Measurements from ENCODE around the gene HLA-DMA. TPM values are rescaled to one million over a fixed set of nuclear protein-coding genes. Genes with fewer than 3 reads are reported as not detected.
A peak's percentile ranks its signal among the peaks of the same experiment; 100 is the strongest.

HLA-DMA gene
- total and polyA plus RNA-seq, 9 of the 15 experiments (the other 6 are each of a cell fraction or from before 2014, with no cell fraction given), result 0.13 to 0.83 (median 0.51) TPM

DNA sequence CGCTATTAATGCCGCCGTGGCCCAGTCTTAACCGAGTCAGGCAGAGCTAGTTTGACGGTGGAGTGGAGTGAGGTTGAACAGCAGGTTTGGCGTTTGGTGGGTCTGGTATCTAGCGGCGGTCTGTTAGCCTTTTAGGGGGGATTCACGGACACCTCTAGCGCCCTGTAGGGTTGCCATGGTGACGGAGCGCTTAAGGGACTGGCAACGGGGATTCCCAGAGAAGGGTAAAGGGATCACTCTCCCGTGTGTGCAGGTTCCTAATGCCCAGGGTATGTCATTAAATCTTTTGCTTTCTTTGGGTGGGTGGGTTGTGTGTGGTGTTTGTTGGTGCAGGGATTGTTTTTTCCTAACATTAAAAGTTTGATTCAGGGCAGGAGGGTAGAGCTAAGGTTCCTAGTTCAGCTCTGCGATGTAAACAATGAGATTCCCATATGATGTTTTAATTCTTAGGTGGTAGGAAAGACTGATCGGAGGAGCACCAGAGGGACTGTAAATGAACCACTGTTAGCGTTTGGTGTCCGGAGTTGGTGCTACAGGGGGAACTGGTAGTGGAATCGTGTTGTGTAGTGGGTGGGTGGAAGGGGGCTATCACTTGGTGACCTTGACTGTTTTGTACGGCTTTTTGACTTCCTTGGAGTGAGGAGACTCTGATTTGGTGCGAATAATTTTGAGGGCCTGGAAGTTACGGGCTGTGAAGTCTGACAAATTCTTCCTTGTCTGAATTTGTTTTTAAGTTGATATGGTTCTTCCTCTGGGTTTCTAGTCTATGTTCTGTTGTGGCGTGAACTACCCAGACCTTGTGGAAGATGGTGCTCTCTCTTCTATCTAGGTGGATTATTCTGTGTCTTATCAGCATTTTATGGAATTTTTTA, 20.5 kb upstream of the HLA-DMA start:
- Histone ChIP-seq H3K27me3 (ENCODE audit: control insufficient read depth in 2 of 2, insufficient read depth in 2 of 2, low read length in 2 of 2) (no peaks in the 10 kb centered on the region), H2AFZ (ENCODE audit: low read depth, low read length) (no peak overlapping the region), H4K20me1 (replicated peaks; ENCODE audit: control insufficient read depth, insufficient read depth, low read length) (peaks cover 63% of the 10 kb centered on the region), H3K4me3 (peak overlapping the region; percentile 70), H3K36me3 (ENCODE audit: control insufficient read depth, insufficient read depth, low read length) (peaks cover 68% of the 10 kb centered on the region), H3K79me2 (ENCODE audit: control insufficient read depth, insufficient read depth, low read length) (peaks cover 93% of the 10 kb centered on the region), H3K27ac (ENCODE audit: extremely low read depth, low read depth, low read length) (peak overlapping the region; percentile 63), H3K9me3 (replicated peaks; ENCODE audit: control insufficient read depth, insufficient read depth, low read depth, low read length) (no peaks in the 10 kb centered on the region), H3K4me1 (replicated peaks in 1 of 2; ENCODE audit: control insufficient read depth in 2 of 2, insufficient read depth in 2 of 2, low read length in 2 of 2) (peaks cover 14% of the 10 kb centered on the region in 2 experiments; a peak in 4 of 5 replicates), H3K4me2 (ENCODE audit: insufficient read depth, low read length) (peak overlapping the region; percentile 92), H3K9me1 (ENCODE audit: control insufficient read depth, insufficient read depth, low read length) (peaks cover 22% of the 10 kb centered on the region), H3K9ac (ENCODE audit: insufficient read depth in 1 of 2, low read depth in 2 of 2, low read length in 2 of 2) (peak overlapping the region; percentile 75 to 98)
- ChIA-PET POLR2A (interaction anchor here (0.6 to 13.4 kb wide), 40 partner anchors 8 to 927 kb away, joined by 3 to 384 read pairs (median 5); partner anchors contain the start of genes HLA-DMA, HLA-DMB, PSMB9 and TAP1), CTCF (ENCODE audit: low intra/inter-chr PET ratio) (no interaction called here)
- under 1% methylated on average over 23 of the region's 23 CpGs for WGBS (ENCODE audit: insufficient coverage, low coverage, missing lambda C conversion rate)
- in situ Hi-C loops (cut with MboI) (loop anchor here (25.0 kb wide), 1 partner anchor 1436 kb away; the partner anchor contains the start of genes ATP6V1G2, DDX39B, MCCD1 and NFKBIL1), intact Hi-C loops (cut with micrococcal nuclease) (loop anchor here (5.0 kb wide), 1 partner anchor 776 kb away; no protein-coding TSS in a partner anchor)
- ATAC-seq (no peak), DNase-seq (ENCODE audit: extremely low read depth in 1 of 4, low spot score in 3 of 4) (peak in 3 of 4 experiments; percentile 49 to 65 (median 58)), FAIRE-seq (no peak)
- BruUV-seq (replicated peaks), result no TSS peak
- TF ChIP-seq ELF2 (CRISPR knock-in tag; IDR thresholded peaks at IDR 0.05), result 0 out of 2 replicates have a peak, but pooled peaks have one; percentile 33
- 0 out of 2 replicates have a peak, but pooled peaks have one; percentile 9 for TF ChIP-seq STAT5A (IDR thresholded peaks at IDR 0.05; ENCODE audit: borderline replicate concordance, low read length)
- peak; percentile 19; the same call in 1 of the 2 replicates for TF ChIP-seq ELF4 (CRISPR knock-in tag; IDR thresholded peaks at IDR 0.05)
- 0 out of 2 replicates have a peak, but pooled peaks have one; percentile 15 for TF ChIP-seq ZNF717 (CRISPR knock-in tag; IDR thresholded peaks at IDR 0.05)
- TF ChIP-seq, protein P1, sequence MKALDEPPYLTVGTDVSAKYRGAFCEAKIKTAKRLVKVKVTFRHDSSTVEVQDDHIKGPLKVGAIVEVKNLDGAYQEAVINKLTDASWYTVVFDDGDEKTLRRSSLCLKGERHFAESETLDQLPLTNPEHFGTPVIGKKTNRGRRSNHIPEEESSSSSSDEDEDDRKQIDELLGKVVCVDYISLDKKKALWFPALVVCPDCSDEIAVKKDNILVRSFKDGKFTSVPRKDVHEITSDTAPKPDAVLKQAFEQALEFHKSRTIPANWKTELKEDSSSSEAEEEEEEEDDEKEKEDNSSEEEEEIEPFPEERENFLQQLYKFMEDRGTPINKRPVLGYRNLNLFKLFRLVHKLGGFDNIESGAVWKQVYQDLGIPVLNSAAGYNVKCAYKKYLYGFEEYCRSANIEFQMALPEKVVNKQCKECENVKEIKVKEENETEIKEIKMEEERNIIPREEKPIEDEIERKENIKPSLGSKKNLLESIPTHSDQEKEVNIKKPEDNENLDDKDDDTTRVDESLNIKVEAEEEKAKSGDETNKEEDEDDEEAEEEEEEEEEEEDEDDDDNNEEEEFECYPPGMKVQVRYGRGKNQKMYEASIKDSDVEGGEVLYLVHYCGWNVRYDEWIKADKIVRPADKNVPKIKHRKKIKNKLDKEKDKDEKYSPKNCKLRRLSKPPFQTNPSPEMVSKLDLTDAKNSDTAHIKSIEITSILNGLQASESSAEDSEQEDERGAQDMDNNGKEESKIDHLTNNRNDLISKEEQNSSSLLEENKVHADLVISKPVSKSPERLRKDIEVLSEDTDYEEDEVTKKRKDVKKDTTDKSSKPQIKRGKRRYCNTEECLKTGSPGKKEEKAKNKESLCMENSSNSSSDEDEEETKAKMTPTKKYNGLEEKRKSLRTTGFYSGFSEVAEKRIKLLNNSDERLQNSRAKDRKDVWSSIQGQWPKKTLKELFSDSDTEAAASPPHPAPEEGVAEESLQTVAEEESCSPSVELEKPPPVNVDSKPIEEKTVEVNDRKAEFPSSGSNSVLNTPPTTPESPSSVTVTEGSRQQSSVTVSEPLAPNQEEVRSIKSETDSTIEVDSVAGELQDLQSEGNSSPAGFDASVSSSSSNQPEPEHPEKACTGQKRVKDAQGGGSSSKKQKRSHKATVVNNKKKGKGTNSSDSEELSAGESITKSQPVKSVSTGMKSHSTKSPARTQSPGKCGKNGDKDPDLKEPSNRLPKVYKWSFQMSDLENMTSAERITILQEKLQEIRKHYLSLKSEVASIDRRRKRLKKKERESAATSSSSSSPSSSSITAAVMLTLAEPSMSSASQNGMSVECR (CRISPR knock-in tag; IDR thresholded peaks at IDR 0.05), result peak; percentile 6; the same call in 1 of the 2 replicates
- TF ChIP-seq, protein P2, sequence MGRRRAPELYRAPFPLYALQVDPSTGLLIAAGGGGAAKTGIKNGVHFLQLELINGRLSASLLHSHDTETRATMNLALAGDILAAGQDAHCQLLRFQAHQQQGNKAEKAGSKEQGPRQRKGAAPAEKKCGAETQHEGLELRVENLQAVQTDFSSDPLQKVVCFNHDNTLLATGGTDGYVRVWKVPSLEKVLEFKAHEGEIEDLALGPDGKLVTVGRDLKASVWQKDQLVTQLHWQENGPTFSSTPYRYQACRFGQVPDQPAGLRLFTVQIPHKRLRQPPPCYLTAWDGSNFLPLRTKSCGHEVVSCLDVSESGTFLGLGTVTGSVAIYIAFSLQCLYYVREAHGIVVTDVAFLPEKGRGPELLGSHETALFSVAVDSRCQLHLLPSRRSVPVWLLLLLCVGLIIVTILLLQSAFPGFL (CRISPR knock-in tag; IDR thresholded peaks at IDR 0.05), result no peak
- TF ChIP-seq PHF20 (IDR thresholded peaks at IDR 0.05; ENCODE audit: partially characterized antibody), result peak; percentile 17
- TF ChIP-seq SFPQ (IDR thresholded peaks at IDR 0.05; ENCODE audit: low read depth, low read length), result peak; percentile 58; the same call in 1 of the 2 replicates
- peak; percentile 69; the same call in 1 of the 2 replicates for TF ChIP-seq HNRNPUL1 (IDR thresholded peaks at IDR 0.05; ENCODE audit: low read length)
- TF ChIP-seq JUN (IDR thresholded peaks at IDR 0.05; ENCODE audit: borderline replicate concordance, low read depth, low read length), result no peak
- 0 out of 2 replicates have a peak, but pooled peaks have one; percentile 26 for TF ChIP-seq JUN (CRISPR knock-in tag; IDR thresholded peaks at IDR 0.05; ENCODE audit: borderline replicate concordance)
- no peak for TF ChIP-seq NUFIP1 (IDR thresholded peaks at IDR 0.05; ENCODE audit: partially characterized antibody)

All from K562 (cell line).